ENCODE measurements around the gene CHCHD6. TPM values are rescaled to one million over a fixed set of nuclear protein-coding genes. Genes with fewer than 3 reads are reported as not detected.

Gene CHCHD6
- total RNA-seq, 4 donors from 2014 or later: 13.4 to 22.0 (median 16.1) TPM

DNA sequence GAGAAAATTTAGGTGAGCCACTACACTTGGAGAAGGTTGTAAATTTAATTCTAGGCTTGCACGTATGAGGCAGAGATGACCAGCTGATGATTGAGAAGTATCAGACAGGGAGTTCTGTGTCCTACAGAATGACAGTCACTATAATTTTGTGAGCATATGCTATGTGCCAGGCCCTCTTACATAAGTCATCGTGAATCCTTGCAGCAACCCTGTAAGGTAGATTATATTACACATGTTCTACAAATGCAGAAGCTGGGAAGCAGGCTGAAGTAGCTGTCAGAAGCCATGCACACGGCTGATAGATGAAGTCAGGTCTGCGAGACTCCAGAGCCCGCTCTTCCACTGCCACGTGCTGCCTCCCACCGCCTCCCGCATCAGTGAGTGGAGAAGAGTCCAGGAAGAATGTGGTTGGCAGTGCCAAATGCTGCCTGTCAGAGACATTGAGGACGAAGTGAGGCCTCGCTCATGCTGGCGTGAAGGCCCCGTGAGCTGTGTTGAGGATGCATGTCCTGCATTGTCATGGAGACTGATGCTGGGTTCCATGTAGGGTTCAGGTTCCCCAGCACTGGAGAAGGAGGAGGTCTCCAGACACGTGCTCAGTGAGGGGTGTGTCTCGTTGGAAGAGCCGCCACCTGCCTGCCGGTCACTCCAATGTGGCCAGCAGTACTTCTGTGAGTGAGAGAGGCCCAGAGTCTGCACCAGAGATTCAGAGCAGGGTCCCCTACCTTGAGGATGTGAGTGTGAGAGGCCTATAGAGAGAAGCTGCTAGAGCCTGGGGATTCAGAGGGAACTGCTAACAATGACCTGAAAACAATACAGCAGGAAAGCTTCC, 155.6 kb downstream of the CHCHD6 start:
- TF ChIP-seq CTCF (IDR thresholded peaks at IDR 0.05) (no peak), POLR2AphosphoS5 (IDR thresholded peaks at IDR 0.05) (no peak), POLR2A (IDR thresholded peaks at IDR 0.05) (no peak), EP300 (IDR thresholded peaks at IDR 0.05) (no peak)
- 86% methylated on average over 15 of the region's 16 CpGs for WGBS
- no peaks in the 10 kb centered on the region for H3K27me3 ChIP-seq
- H3K27ac ChIP-seq: no peak overlapping the region
- peak in 1 of 2 donors; percentile 69 for DNase-seq (ENCODE audit: low spot score in 2 of 2)
- no peaks in the 10 kb centered on the region for H3K4me1 ChIP-seq
- no peaks in the 10 kb centered on the region for H3K36me3 ChIP-seq
- H3K9me3 ChIP-seq: no peaks in the 10 kb centered on the region
- H3K4me3 ChIP-seq: no peak overlapping the region

DNA sequence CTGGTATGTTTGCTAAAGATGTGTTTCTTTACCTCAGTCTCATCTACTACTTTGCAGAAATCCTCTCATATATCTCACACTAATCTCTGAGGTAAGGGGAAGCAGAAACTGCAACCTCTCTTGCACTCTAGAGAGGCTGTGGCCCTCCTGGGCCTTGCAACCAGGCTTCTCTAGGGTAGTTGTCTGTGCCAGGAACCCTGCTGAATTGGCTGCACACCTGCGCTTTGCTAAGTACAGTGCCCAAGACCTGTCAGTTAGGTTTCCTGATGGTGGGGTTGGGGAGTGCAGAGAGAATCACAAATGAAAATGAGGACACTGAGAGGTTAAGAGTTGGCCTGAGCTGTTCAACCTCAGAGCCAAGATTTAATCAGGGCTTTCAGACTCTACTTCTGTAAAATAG, 161.7 kb downstream of the CHCHD6 start:
- no peaks in the 10 kb centered on the region for H3K4me1 ChIP-seq
- no peak for DNase-seq (ENCODE audit: low spot score in 2 of 2)
- 50% methylated on average over 1 of the region's 1 CpG for WGBS
- H3K27ac ChIP-seq: no peak overlapping the region
- H3K9me3 ChIP-seq: no peaks in the 10 kb centered on the region
- no peaks in the 10 kb centered on the region for H3K36me3 ChIP-seq
- no peak overlapping the region for H3K4me3 ChIP-seq
- H3K27me3 ChIP-seq: no peaks in the 10 kb centered on the region
- no peak for TF ChIP-seq CTCF (IDR thresholded peaks at IDR 0.05)
- no peak for TF ChIP-seq EP300 (IDR thresholded peaks at IDR 0.05)
- TF ChIP-seq POLR2A (IDR thresholded peaks at IDR 0.05): no peak
- TF ChIP-seq POLR2AphosphoS5 (IDR thresholded peaks at IDR 0.05): no peak

- Histone ChIP-seq H3K9me3 (no peaks in the 10 kb centered on the region), H3K4me1 (no peaks in the 10 kb centered on the region), H3K4me3 (no peak overlapping the region), H3K36me3 (no peaks in the 10 kb centered on the region), H3K27me3 (no peaks in the 10 kb centered on the region), H3K27ac (no peak overlapping the region)
- peak in 1 of 2 donors; percentile 34 for DNase-seq (ENCODE audit: low spot score in 2 of 2)
- no peak for TF ChIP-seq POLR2AphosphoS5 (IDR thresholded peaks at IDR 0.05)
- 86% methylated on average over 3 of the region's 3 CpGs for WGBS
These were observed 162.2 kb downstream of the CHCHD6 start for GRCh38 chr3:126866175-126866759.

DNA sequence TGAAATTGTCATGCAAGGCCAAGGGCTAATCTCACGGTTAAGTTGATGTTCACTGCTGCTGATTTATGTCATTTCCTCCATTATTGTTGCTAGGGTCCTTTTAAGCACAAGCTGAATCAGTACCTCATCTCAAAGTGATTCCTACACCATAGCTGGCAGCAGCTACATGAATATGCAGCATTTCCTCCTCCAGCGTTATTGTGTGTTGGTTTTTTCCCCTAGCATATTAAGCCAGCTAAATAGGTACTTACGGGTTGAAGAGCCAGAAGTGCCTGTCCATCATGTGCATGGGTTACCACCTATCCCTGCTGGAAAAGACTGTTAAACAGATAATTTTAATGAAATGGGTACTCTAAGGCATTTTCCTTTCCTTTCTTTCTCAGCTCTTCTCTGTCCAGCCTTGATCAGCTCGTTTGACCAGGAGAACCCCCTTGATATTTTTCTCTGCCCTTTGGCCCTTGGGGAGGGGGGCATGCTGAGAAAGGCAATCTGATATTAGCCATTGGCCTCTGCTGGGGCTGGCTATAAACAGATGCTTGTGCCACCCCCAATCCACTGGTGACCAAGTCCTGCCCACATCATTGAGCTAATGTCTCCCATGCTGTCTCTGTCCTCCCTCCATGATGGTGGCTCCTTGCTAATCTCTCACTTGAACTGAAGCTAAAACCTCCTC, 163.3 kb downstream of the CHCHD6 start:
- Histone ChIP-seq H3K27me3 (no peaks in the 10 kb centered on the region), H3K4me3 (no peak overlapping the region), H3K4me1 (no peaks in the 10 kb centered on the region), H3K9me3 (no peaks in the 10 kb centered on the region), H3K36me3 (no peaks in the 10 kb centered on the region), H3K27ac (no peak overlapping the region)
- no peak for DNase-seq (ENCODE audit: low spot score in 2 of 2)
- TF ChIP-seq POLR2AphosphoS5 (IDR thresholded peaks at IDR 0.05): no peak
- TF ChIP-seq POLR2A (IDR thresholded peaks at IDR 0.05): no peak
- TF ChIP-seq EP300 (IDR thresholded peaks at IDR 0.05): no peak
- WGBS: 85% methylated on average over 4 of the region's 4 CpGs

- WGBS: 100% methylated on average over 1 of the region's 1 CpG
- TF ChIP-seq EP300 (IDR thresholded peaks at IDR 0.05): no peak
- no peak for TF ChIP-seq POLR2AphosphoS5 (IDR thresholded peaks at IDR 0.05)
- Histone ChIP-seq H3K27me3 (no peaks in the 10 kb centered on the region), H3K27ac (no peak overlapping the region), H3K9me3 (no peaks in the 10 kb centered on the region), H3K4me3 (no peak overlapping the region), H3K4me1 (no peaks in the 10 kb centered on the region), H3K36me3 (no peaks in the 10 kb centered on the region)
- no peak for DNase-seq (ENCODE audit: low spot score in 2 of 2)
These were observed 163.8 kb downstream of the CHCHD6 start for GRCh38 chr3:126867863-126868200.

GRCh38 chr3:126870608-126871210, 166.7 kb downstream of the CHCHD6 start:
- H3K4me3 ChIP-seq: no peak overlapping the region
- no peaks in the 10 kb centered on the region for H3K9me3 ChIP-seq
- 95% methylated on average over 9 of the region's 9 CpGs for WGBS
- no peaks in the 10 kb centered on the region for H3K4me1 ChIP-seq
- no peak overlapping the region for H3K27ac ChIP-seq
- DNase-seq (ENCODE audit: low spot score in 2 of 2): no peak
- no peaks in the 10 kb centered on the region for H3K36me3 ChIP-seq
- no peak for TF ChIP-seq EP300 (IDR thresholded peaks at IDR 0.05)
- TF ChIP-seq POLR2A (IDR thresholded peaks at IDR 0.05): no peak
- no peak for TF ChIP-seq CTCF (IDR thresholded peaks at IDR 0.05)
- no peak for TF ChIP-seq POLR2AphosphoS5 (IDR thresholded peaks at IDR 0.05)
- H3K27me3 ChIP-seq: no peaks in the 10 kb centered on the region
